ENCODE results near the gene CD22. TPM values are rescaled to one million over a fixed set of nuclear protein-coding genes. Genes with fewer than 3 reads are reported as not detected.

Gene CD22
- total and polyA plus RNA-seq, 2 donors from 2014 or later = 0.82 to 15.4 TPM

GRCh38 chr19:35330475-35330874 lies 1.5 kb downstream of the CD22 start:
- peak in 1 of 5 donors; percentile 27 for DNase-seq
- Histone ChIP-seq H3K9me3 (ENCODE audit: control insufficient read depth in 2 of 3, insufficient read depth in 1 of 3, low read length in 3 of 3) (no peaks in the 10 kb centered on the region), H3K9ac (ENCODE audit: low read length in 3 of 3) (no peak overlapping the region), H3K27ac (ENCODE audit: low read depth in 2 of 2, low read length in 2 of 2) (no peak overlapping the region), H3K4me1 (ENCODE audit: control insufficient read depth in 2 of 3, insufficient read depth in 2 of 3, low read depth in 1 of 3, low read length in 3 of 3) (no peaks in the 10 kb centered on the region), H3K27me3 (ENCODE audit: control insufficient read depth, insufficient read depth, low read length) (no peaks in the 10 kb centered on the region), H3K36me3 (ENCODE audit: control insufficient read depth in 2 of 3, insufficient read depth in 3 of 3, low read length in 3 of 3) (no peaks in the 10 kb centered on the region), H3K4me3 (ENCODE audit: low read length in 3 of 3) (no peak overlapping the region)
- no peak for TF ChIP-seq CTCF (IDR thresholded peaks at IDR 0.05; ENCODE audit: borderline replicate concordance, extremely low read depth, insufficient read depth)
- intact Hi-C loops (cut with DNase I) = no loop called here
- FAIRE-seq = no peak

- no peak overlapping the region for H3K27ac ChIP-seq (ENCODE audit: low read depth in 2 of 2, low read length in 2 of 2)
- DNase-seq (no peak), FAIRE-seq (no peak)
- no peak overlapping the region for H3K9ac ChIP-seq (ENCODE audit: low read length in 3 of 3)
- no peaks in the 10 kb centered on the region for H3K36me3 ChIP-seq (ENCODE audit: control insufficient read depth in 2 of 3, insufficient read depth in 3 of 3, low read length in 3 of 3)
- no peaks in the 10 kb centered on the region for H3K9me3 ChIP-seq (ENCODE audit: control insufficient read depth in 2 of 3, insufficient read depth in 1 of 3, low read length in 3 of 3)
- TF ChIP-seq CTCF (IDR thresholded peaks at IDR 0.05; ENCODE audit: borderline replicate concordance, extremely low read depth, insufficient read depth) = no peak
- H3K4me1 ChIP-seq (ENCODE audit: control insufficient read depth in 2 of 3, insufficient read depth in 2 of 3, low read depth in 1 of 3, low read length in 3 of 3) = no peaks in the 10 kb centered on the region
- intact Hi-C loops (cut with DNase I) = no loop called here
- H3K27me3 ChIP-seq (ENCODE audit: control insufficient read depth, insufficient read depth, low read length) = no peaks in the 10 kb centered on the region
- no peak overlapping the region for H3K4me3 ChIP-seq (ENCODE audit: low read length in 3 of 3)
Observed at GRCh38 chr19:35331551-35332214, 2.7 kb downstream of the CD22 start.

- H3K27me3 ChIP-seq (ENCODE audit: control insufficient read depth, insufficient read depth, low read length) = no peaks in the 10 kb centered on the region
- FAIRE-seq (no peak), DNase-seq (peak in 1 of 5 donors; percentile 39)
- TF ChIP-seq CTCF (IDR thresholded peaks at IDR 0.05; ENCODE audit: borderline replicate concordance, extremely low read depth, insufficient read depth) = no peak
- H3K9me3 ChIP-seq (ENCODE audit: control insufficient read depth in 2 of 3, insufficient read depth in 1 of 3, low read length in 3 of 3) = no peaks in the 10 kb centered on the region
- H3K27ac ChIP-seq (ENCODE audit: low read depth in 2 of 2, low read length in 2 of 2) = no peak overlapping the region
- intact Hi-C loops (cut with DNase I) = no loop called here
- no peaks in the 10 kb centered on the region for H3K4me1 ChIP-seq (ENCODE audit: control insufficient read depth in 2 of 3, insufficient read depth in 2 of 3, low read depth in 1 of 3, low read length in 3 of 3)
- no peak overlapping the region for H3K4me3 ChIP-seq (ENCODE audit: low read length in 3 of 3)
- no peak overlapping the region for H3K9ac ChIP-seq (ENCODE audit: low read length in 3 of 3)
- H3K36me3 ChIP-seq (ENCODE audit: control insufficient read depth in 2 of 3, insufficient read depth in 3 of 3, low read length in 3 of 3) = no peaks in the 10 kb centered on the region
Observed at GRCh38 chr19:35332817-35333216, 3.8 kb downstream of the CD22 start.

Measured in kidney (tissue), 14 donors.